ENCODE data around the gene CSMD2.

GRCh38 chr1:33914531-33914930 lies 250.5 kb downstream of the CSMD2 start:
- no peak for TF ChIP-seq RCOR1 (IDR thresholded peaks at IDR 0.05; ENCODE audit: low read length)
- no peak for TF ChIP-seq CHD2 (IDR thresholded peaks at IDR 0.05; ENCODE audit: low read length, partially characterized antibody)
- TF ChIP-seq CTCF (IDR thresholded peaks at IDR 0.05) = no peak
- no peak for TF ChIP-seq POLR2AphosphoS5 (IDR thresholded peaks at IDR 0.05; ENCODE audit: low read depth, low read length)
- no peak for TF ChIP-seq FOXM1 (IDR thresholded peaks at IDR 0.05; ENCODE audit: low read depth)
